ENCODE results near the gene MYH11. TPM values are rescaled to one million over a fixed set of nuclear protein-coding genes. Genes with fewer than 3 reads are reported as not detected.

The MYH11 gene
- total RNA-seq, 2 donors from 2014 or later: 968 to 2,091 TPM

- DNase-seq (ENCODE audit: low spot score): no peak
These were observed 153.6 kb downstream of the MYH11 start for GRCh38 chr16:15703029-15703736.

GRCh38 chr16:15701975-15702970, 154.6 kb downstream of the MYH11 start:
- no peak overlapping the region for H3K27ac ChIP-seq
- H3K4me1 ChIP-seq (replicated peaks): no peaks in the 10 kb centered on the region
- intact Hi-C loops (cut with DNase I): no loop called here
- H3K36me3 ChIP-seq: peaks cover 0 to under 1% of the 10 kb centered on the region in 2 donors
- no peaks in the 10 kb centered on the region for H3K27me3 ChIP-seq (replicated peaks; ENCODE audit: insufficient read depth)
- TF ChIP-seq POLR2AphosphoS5 (IDR thresholded peaks at IDR 0.05): no peak
- TF ChIP-seq CTCF (IDR thresholded peaks at IDR 0.05): no peak
- TF ChIP-seq POLR2A (IDR thresholded peaks at IDR 0.05): no peak
- H3K4me3 ChIP-seq: no peak overlapping the region
- 69% methylated on average over 11 of the region's 11 CpGs for WGBS
- no peaks in the 10 kb centered on the region for H3K9me3 ChIP-seq
- no peak for DNase-seq (ENCODE audit: low spot score)

More at GRCh38 chr16:15703029-15703736, 153.6 kb downstream of the MYH11 start:
- Histone ChIP-seq H3K36me3 (no peaks in the 10 kb centered on the region), H3K27me3 (replicated peaks; ENCODE audit: insufficient read depth) (no peaks in the 10 kb centered on the region), H3K4me1 (replicated peaks) (no peaks in the 10 kb centered on the region), H3K27ac (no peak overlapping the region), H3K4me3 (no peak overlapping the region), H3K9me3 (no peaks in the 10 kb centered on the region)
- 70% methylated on average over 14 of the region's 14 CpGs for WGBS
- intact Hi-C loops (cut with DNase I): no loop called here
- no peak for TF ChIP-seq POLR2AphosphoS5 (IDR thresholded peaks at IDR 0.05)
- no peak for TF ChIP-seq POLR2A (IDR thresholded peaks at IDR 0.05)
- TF ChIP-seq CTCF (IDR thresholded peaks at IDR 0.05): no peak

GRCh38 chr16:15701367-15701766, 155.5 kb downstream of the MYH11 start:
- H3K4me3 ChIP-seq: no peak overlapping the region
- 78% methylated on average over 6 of the region's 6 CpGs for WGBS

GRCh38 chr16:15699819-15700218, 157.0 kb downstream of the MYH11 start:
- DNase-seq (ENCODE audit: low spot score): no peak
- intact Hi-C loops (cut with DNase I): no loop called here
- Histone ChIP-seq H3K4me3 (no peak overlapping the region), H3K36me3 (peaks cover 4 to 12% of the 10 kb centered on the region in 2 donors), H3K4me1 (replicated peaks) (no peaks in the 10 kb centered on the region), H3K27me3 (replicated peaks; ENCODE audit: insufficient read depth) (no peaks in the 10 kb centered on the region), H3K9me3 (no peaks in the 10 kb centered on the region), H3K27ac (no peak overlapping the region)
- WGBS: 96% methylated on average over 12 of the region's 12 CpGs
- TF ChIP-seq CTCF (IDR thresholded peaks at IDR 0.05) (no peak), POLR2AphosphoS5 (IDR thresholded peaks at IDR 0.05) (no peak), POLR2A (IDR thresholded peaks at IDR 0.05) (no peak)

More at GRCh38 chr16:15701367-15701766, 155.5 kb downstream of the MYH11 start:
- Histone ChIP-seq H3K36me3 (peaks cover 4 to 10% of the 10 kb centered on the region in 2 donors), H3K9me3 (no peaks in the 10 kb centered on the region), H3K4me1 (replicated peaks) (no peaks in the 10 kb centered on the region), H3K27ac (no peak overlapping the region), H3K27me3 (replicated peaks; ENCODE audit: insufficient read depth) (no peaks in the 10 kb centered on the region)
- no peak for DNase-seq (ENCODE audit: low spot score)
- intact Hi-C loops (cut with DNase I): no loop called here
- TF ChIP-seq CTCF (IDR thresholded peaks at IDR 0.05): no peak
- TF ChIP-seq POLR2A (IDR thresholded peaks at IDR 0.05): no peak

Measured in prostate gland (tissue), 2 donors.